NB4 (cell line): ENCODE measurements around the gene TMEM30A.

Source experiments
- CTCF ChIP-seq: IDR thresholded peaks from one replicate; pipeline ENCODE4 v1.5.1; 2012; ENCODE audit warnings: low read depth, low read length
- POLR2A ChIP-seq: IDR thresholded peaks from 2 replicates; pipeline ENCODE4 v1.6.1; 2011; ENCODE audit warnings: mild to moderate bottlenecking; ENCODE audit not compliant: insufficient read length; ENCODE audit errors: extremely low read depth

DNA sequence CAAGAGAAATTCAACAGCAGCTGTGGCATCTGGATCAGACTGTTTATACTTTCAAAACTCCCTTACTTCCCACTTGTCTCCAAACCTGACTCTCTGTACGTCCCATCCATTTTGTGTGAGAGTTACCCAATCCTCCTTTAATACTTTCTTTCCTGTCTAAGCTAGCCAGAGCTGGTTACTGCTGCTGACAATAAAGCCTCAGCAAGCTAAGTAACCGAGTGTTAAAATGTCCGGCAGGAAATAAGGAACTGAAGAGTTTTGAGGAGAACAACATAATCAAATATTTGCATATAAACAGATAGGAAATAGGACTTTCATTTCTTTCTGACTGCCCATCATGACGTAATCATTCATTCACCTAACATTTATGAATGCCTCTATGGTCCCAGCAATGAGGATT lies 11.6 kb downstream of the TMEM30A start:
- no peak for TF ChIP-seq POLR2A
- TF ChIP-seq CTCF = no peak
